GM13976 (cell line): ENCODE data around the gene ZBTB22.

Experiments
- DNase-seq: peaks from one replicate; pipeline ENCODE4 v3.0.0; 2012; ENCODE audit warnings: low spot score
- CTCF ChIP-seq: IDR thresholded peaks from 2 replicates; pipeline ENCODE4 v1.5.1; 2012; ENCODE audit warnings: borderline replicate concordance, mild to moderate bottlenecking; ENCODE audit not compliant: insufficient read depth; ENCODE audit errors: extremely low read depth, missing control alignments, control extremely low read depth
- in situ Hi-C: fragments of 300-500 bp; cut with MboI; formaldehyde crosslinking; loops from one replicate; pipeline ENCODE4 v1.12.0; 2022; ENCODE audit warnings: low sequenced_read_pairs, mixed read lengths, inconsistent platforms; ENCODE audit not compliant: unreplicated experiment

Gene ZBTB22

DNA sequence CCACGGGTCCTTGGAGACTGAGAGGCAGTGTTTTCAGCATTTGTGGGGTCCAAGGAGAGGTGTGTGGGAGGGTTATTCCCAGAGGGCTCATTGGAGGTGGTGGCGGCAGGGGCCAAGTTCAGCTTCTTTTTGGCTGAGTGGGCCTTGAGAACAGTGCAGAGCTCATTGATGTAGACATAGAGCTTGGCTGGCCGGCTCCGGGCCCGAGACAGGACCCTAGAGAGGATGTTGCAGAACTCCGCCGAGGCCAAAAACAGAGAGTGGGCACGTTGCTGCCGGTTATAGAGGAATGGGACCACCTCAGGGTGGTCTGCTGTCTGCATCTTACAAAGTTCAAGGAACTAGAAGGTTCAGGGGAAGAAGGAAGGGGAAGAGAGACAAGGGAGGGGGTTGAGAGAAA is 3.7 kb upstream of the ZBTB22 start:
- in situ Hi-C loops, result no loop called here
- TF ChIP-seq CTCF, result no peak

DNA sequence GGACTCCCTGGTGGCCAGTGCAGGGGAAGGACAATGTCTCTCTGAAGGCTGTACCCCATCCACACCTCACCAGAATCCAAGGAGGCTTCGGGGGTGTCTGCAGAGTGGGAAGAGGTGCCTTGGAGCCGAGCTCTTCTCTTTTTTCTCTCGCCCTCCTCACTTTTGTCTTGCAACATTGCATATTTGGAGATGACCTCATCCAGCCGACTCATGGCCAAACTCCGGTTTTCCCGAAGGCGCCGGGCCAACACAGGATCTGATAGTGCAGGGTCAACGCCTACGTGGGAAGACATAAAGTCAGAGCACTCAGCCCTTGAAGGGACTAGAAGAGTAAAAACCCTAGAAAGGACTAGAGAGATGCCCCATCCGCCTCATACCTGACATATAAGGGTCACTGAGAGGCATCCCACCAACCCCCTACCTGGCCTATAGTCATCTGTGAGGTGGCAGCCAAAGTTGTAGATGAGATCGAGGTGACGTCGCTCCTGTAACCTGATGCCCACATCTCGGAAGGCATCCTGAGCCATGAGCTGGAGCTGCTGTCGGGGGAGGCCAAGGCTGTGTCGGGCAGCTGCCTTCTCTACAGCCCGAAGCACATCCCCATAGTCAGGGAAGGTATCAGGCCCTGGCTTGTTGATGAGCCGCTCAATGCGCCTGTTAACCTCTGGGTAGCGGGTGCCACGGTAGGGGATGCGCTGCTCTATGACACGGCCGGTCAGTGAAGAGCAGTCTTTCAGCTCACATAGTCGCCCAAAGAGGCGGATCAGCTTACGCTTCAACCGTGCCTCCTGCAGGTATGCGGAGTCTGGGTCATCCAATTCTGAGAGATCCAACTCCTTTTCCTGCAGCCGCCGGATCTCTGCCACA is 3.0 kb upstream of the ZBTB22 start:
- no peak for DNase-seq
- in situ Hi-C loops, result no loop called here
- no peak for TF ChIP-seq CTCF

More for the DNA sequence above, 3.7 kb upstream of the ZBTB22 start:
- no peak for DNase-seq

DNA sequence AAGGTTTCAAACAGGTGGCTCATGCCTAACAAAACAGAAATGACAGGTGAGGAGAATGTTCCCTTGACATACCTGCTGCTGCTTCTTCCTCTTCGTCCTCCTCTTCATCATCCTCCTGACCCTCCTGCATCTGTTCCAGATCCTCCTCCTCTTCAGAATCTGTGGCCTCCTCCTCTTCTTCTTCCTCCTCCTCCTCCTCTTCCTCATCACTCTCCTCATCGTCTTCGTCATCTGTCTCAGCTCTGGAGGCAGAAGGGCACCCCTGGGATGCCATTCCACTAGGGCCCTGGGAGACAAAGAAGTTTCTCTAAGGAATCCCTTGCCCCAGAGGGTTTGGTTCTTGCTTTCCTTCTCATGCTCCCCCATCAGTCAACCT is 2.4 kb upstream of the ZBTB22 start:
- no peak for TF ChIP-seq CTCF
- in situ Hi-C loops, result no loop called here
- no peak for DNase-seq

- in situ Hi-C loops, result no loop called here
- no peak for TF ChIP-seq CTCF
- no peak for DNase-seq
Observed at GRCh38 chr6:33318426-33319073, 1.0 kb upstream of the ZBTB22 start.

GRCh38 chr6:33317419-33317668 is 200 bp downstream of the ZBTB22 start:
- TF ChIP-seq CTCF, result no peak
- in situ Hi-C loops, result no loop called here
- no peak for DNase-seq

GRCh38 chr6:33316603-33317418 is 733 bp downstream of the ZBTB22 start:
- TF ChIP-seq CTCF, result no peak
- no peak for DNase-seq
- in situ Hi-C loops, result no loop called here
